HG02759 (cell line): ENCODE measurements around the gene TGDS.
"Not testable (repeated sequence)": the region's sequence is repeated elsewhere in the genome, so short reads cannot be mapped to it uniquely, and the experiment has no call there.

Source experiments
- ATAC-seq: cut with Tn5 transposase; IDR thresholded peaks from one replicate; pipeline ENCODE4 v1.9.1; 2021; ENCODE audit warnings: mild to moderate bottlenecking, moderate library complexity; ENCODE audit not compliant: unreplicated experiment

The TGDS gene, protein sequence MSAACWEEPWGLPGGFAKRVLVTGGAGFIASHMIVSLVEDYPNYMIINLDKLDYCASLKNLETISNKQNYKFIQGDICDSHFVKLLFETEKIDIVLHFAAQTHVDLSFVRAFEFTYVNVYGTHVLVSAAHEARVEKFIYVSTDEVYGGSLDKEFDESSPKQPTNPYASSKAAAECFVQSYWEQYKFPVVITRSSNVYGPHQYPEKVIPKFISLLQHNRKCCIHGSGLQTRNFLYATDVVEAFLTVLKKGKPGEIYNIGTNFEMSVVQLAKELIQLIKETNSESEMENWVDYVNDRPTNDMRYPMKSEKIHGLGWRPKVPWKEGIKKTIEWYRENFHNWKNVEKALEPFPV

DNA sequence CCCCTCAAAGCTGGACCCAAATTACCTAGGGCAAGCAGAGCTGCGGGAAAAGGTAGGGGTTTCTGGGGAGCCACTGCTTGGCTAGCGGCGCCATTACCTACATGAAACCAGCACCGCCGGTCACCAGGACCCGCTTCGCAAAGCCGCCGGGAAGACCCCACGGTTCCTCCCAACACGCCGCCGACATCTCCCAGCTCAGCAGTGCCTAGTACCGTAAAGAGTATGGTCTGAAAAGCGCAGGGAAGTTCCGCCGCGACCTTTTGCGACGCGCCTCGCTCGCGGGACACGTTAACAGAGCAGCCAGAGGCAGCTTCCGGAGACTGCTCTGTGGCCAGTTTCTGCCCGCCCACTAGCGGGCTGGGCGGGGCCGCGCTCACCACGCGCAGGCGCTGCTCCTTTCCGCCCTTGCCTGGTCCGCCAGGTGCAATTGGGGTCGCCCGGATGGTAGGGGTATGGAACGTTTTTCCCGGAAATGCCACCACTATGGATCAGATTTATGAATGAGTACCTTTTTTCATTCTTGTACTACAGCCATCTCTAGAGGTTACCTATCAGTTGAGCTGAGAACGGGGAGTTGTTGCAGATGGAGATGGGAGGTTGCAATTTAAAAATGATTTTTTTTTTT lies at the start of gene TGDS:
Gene TGDS, minus strand, starts transcription at position 203 of the 625 bp plus-strand sequence. Its CDS starts 16 bp downstream, at position 187.
- peak; percentile 98 for ATAC-seq

- ATAC-seq: no peak
Measured at GRCh38 chr13:94641409-94641941, 45.5 kb upstream of the TGDS start.

DNA sequence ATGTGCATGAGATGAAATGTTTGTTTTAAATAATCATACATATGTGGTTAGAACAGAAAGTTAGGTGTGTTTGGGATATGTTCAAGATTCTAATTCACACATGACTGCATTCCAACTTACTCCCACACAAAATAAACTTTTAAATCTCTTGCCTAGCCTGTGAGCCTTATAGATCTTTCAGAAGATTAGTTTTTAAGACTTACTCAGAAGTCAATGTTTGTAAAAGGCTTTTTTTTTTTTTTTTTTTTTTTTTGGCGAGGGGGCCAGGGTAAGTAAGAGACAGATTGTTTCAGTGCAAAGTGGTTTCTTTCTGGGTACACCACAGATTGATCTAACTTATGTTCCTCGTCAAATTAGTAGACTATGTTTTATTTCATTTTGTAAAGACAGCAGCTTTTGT lies 44.8 kb upstream of the TGDS start:
- no peak for ATAC-seq

- ATAC-seq: not testable (repeated sequence)
Measured at GRCh38 chr13:94637677-94638076, 41.7 kb upstream of the TGDS start.

- no peak for ATAC-seq
Measured at GRCh38 chr13:94636942-94637578, 41.1 kb upstream of the TGDS start.

DNA sequence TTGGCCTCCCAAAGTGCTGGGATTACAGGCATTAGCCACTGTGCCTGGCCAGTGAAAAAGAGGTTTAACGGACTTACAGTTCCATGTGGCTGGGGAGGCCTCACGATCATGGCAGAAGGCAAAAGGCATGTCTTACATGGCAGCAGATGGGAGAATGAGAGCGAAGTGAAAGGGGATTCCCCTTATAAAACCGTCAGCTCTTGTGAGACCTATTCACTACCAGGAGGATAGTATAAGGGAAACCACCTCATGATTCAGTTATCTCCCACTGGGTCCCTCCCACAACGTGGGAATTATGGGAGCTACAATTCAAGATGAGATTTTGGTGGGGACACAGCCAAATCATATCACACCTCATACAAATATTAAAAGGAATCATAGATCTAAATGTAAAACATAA lies 40.1 kb upstream of the TGDS start:
- not testable (repeated sequence) for ATAC-seq

- no peak for ATAC-seq
Measured at GRCh38 chr13:94632226-94632980, 36.5 kb upstream of the TGDS start.

GRCh38 chr13:94630858-94631257 lies 34.9 kb upstream of the TGDS start:
- ATAC-seq: no peak

DNA sequence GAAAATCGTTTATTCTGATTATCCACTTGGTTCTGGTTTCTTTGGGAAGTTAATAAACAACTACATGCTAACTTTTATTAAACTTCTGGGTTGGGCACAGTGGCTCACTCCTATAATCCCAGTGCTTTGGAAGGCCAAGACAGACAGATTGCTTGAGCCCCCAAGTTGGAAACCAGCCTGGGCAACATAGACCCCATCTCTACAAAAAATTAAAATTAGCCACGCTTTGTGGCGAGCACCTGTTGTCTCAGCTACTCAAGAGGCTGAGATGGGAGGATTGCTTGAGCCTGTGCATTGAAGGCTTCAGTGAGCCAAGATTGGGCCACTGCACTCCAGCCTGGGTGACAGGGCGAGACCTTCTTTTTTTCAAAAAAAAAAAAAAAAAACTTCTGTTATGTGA lies 27.4 kb upstream of the TGDS start:
- ATAC-seq: no peak

DNA sequence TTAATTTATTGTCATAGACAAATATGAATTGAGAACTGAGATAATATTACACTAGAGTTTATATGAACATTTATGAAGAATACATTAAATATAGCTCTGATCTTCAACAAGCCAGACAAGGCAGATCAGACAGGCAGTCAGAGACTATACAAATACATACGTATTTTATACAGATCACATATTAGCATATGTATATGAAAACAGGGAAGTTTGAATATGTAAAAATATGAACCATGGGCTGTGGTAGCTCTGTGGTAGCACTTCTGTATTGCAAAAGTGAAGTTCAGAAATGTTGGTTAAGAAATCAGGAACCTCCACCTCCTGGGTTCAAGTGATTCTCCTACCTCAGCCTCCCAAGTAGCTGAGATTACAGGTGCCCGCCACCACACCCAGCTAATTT lies 26.4 kb upstream of the TGDS start:
- ATAC-seq: no peak

DNA sequence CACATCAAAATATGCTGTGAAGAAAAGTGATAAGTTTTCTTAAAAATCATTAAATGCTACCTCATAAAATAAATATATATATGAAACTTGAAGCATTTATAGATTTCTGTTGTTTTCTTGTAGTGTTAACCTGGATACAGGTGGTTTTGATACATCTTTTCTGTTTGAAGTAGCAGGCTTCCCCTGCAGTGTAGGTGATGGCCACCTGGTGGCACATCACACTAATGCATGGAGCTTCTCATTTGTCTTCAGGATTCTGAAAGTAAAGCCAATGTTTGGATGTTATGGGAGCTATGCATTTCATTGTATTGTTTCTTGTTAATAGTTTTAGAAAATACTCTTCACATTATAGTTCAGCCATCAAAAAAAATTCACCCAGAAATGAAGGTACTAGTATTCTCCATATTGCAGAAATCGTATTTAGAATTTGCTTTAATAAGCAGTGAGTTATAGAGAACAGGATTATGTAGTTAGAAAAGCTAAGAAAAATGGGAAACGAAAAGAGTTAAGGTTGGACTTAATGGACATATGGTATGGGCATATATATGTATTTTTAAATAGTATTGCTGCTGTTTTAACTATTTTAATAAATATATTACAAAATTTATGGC lies 24.4 kb upstream of the TGDS start:
- ATAC-seq: peak; percentile 83

- no peak for ATAC-seq
Measured at GRCh38 chr13:94617389-94618000, 21.5 kb upstream of the TGDS start.

DNA sequence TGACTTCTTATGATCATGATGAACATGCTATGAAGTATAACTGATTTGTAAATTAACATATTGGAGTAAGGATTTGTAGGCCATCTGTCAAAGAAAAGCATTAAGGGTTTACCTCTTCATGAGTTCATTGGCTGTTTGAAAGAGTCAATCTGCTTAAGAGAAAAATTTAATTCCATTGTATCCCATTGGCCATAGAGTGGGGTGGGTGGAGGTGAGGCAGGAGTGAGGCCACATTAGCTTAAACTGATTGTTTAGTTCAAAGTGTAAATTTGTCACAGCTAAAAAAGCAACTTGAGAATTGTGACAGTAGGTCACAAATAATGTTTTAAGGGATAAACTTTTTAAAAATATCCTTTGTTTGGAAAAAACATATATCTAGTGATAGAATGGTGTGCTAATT lies 17.1 kb upstream of the TGDS start:
- ATAC-seq: no peak

DNA sequence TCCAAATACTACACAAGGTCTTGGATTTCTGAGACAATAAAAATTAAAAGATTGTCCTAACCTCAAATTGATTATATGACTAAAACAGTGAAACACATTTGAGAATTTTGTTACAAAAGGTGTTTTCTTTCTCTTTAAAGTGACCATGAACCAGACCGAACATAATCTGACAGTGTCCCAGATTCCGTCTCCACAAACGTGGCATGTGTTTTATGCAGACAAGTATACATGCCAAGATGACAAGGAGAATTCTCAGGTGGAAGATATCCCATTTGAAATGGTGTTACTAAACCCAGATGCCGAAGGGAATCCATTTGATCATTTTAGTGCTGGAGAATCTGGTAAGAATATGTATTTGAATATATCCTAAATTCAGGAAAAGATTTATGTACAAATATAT lies 16.1 kb upstream of the TGDS start:
- no peak for ATAC-seq

GRCh38 chr13:94610475-94610874 lies 14.5 kb upstream of the TGDS start:
- ATAC-seq: no peak

DNA sequence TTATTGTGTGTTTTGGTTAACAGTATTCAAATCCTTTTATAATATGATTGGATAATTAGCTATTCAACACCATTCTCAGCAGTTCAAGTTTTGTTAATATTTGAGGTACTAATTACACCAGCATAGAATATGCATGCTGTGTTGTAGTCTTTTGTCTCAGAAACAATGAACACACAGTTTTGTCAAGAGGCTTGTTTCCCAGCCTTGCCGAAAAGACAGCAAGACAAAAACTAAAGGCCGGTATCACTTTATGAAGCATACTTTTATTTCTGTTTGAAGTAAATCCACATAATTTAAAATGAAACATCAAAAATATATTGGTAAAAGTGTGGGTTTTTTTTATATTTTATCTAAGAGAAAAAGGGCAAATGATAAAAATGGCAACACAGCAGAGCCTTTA lies 13.2 kb upstream of the TGDS start:
- ATAC-seq: no peak

DNA sequence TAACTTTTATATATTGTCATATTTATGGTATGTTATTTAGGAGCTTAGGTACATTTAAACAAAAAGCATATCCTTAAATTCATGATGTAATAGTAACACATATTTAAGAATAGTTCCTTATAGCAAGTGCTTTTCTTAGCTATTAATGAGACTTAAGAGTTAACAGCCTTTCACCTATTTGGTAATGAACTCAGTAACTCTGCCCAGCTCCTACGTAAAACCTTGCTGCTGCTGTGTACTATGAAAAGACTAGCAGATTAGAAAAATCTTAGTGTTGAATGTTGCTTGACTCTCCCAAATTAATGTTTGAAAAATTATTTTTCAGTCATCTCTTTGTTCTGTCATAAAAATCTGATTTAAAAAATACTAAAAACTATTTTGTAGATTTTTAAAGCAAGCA lies 12.6 kb upstream of the TGDS start:
- no peak for ATAC-seq

DNA sequence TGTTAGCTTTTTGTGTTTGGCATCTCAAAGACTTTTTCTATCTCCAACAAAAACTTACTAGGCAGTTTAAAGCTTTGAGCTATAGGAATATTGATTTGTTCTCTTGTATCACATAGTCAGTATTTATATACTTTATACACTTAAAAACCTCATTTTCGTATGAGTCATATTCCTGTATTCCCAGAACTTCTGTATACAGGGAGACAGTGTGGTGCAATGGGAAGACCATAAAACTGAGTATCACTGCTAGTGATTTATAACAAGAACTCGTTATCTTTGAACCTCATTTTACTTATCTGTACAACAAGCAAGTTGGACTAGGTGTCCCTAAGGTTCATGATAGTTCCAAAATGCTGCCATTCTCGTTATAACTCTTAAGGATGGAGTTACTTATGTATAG lies 12.0 kb upstream of the TGDS start:
- no peak for ATAC-seq

DNA sequence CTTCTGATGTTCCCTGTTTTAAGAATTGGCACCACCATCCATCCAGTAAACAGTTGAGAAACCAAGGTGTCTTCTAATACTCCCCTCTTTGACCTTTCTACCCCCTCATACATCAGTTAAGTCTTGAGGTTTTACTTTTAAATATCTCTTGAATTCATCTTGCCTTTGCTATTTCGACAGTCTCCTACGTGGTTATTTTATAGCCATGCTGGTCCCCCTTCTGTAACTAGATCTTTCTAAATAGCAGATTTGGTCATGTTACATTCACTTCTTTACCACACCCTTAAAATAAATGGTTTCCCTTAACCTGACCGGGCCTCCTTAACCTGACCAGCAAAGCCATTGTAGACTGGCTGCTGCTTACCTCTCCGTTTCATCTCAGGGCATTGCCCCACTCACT lies 11.1 kb upstream of the TGDS start:
- ATAC-seq: no peak

DNA sequence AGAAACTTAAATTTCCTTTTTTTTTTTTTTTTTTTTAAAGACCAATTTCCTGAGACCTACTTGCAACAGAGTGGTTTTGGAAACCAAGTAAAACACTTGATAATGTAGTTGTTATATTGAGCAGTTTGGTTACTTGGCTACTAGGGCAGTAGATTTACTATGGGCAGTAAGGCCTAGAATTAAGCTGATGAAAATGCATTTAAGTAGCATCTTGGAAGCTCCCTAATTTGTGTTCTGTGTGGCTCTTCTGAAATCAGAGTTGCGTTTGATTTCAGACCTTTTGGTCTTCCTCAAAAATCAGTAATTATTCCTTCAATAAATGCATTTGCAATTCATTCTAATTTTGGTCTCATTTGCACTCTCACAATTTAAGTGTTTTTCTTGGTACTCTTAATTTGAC lies 6.5 kb upstream of the TGDS start:
- ATAC-seq: no peak
